Mesendoderm (in vitro differentiated cells): Measurements from ENCODE around the gene SLC6A17.

Experiments
- DNase-seq: peaks from one replicate; pipeline ENCODE4 v3.0.0; 2013
- H2AK5ac ChIP-seq: 2 replicates; pipeline ENCODE4 v1.6.1; 2013; ENCODE audit warnings: low read length, inconsistent platforms
- H2BK120ac ChIP-seq: 2 replicates; pipeline ENCODE4 v1.6.1; 2013; ENCODE audit warnings: low read depth, mild to moderate bottlenecking, low read length, moderate library complexity, mixed read lengths
- H2BK15ac ChIP-seq: replicated peaks from 2 replicates; pipeline ENCODE4 v1.6.1; 2013; ENCODE audit warnings: low read depth, mild to moderate bottlenecking, moderate library complexity
- H2BK5ac ChIP-seq: 2 replicates; pipeline ENCODE4 v1.6.1; 2013; ENCODE audit warnings: low read length, inconsistent platforms
- H3K18ac ChIP-seq: 2 replicates; pipeline ENCODE4 v1.6.1; 2013; ENCODE audit warnings: mild to moderate bottlenecking, low read length, mixed read lengths
- H3K23ac ChIP-seq: one replicate; pipeline ENCODE4 v1.6.1; 2013; ENCODE audit warnings: low read length
- H3K27ac ChIP-seq: 2 replicates; pipeline ENCODE4 v1.5.1; 2013; ENCODE audit warnings: low read depth, mild to moderate bottlenecking, inconsistent platforms, low read length, moderate library complexity
- H3K27me3 ChIP-seq: 2 replicates; pipeline ENCODE4 v1.6.1; 2013; ENCODE audit warnings: low read length, control low read depth, mild to moderate bottlenecking, inconsistent platforms; ENCODE audit not compliant: insufficient read depth, poor library complexity
- H3K36me3 ChIP-seq: 2 replicates; pipeline ENCODE4 v1.6.1; 2013; ENCODE audit warnings: low read length, inconsistent platforms; ENCODE audit not compliant: control insufficient read depth, insufficient read depth
- H3K4ac ChIP-seq: one replicate; pipeline ENCODE4 v1.6.1; 2013; ENCODE audit warnings: low read depth, mild to moderate bottlenecking, low read length, moderate library complexity
- H3K4me1 ChIP-seq: 2 replicates; pipeline ENCODE4 v1.6.1; 2013; ENCODE audit warnings: low read depth, low read length, inconsistent platforms; ENCODE audit not compliant: control insufficient read depth
- H3K4me2 ChIP-seq: 2 replicates; pipeline ENCODE4 v1.6.1; 2013; ENCODE audit warnings: low read length
- H3K4me3 ChIP-seq: 2 replicates; pipeline ENCODE4 v1.5.1; 2013; ENCODE audit warnings: mild to moderate bottlenecking, low read length
- H3K56ac ChIP-seq: one replicate; pipeline ENCODE4 v1.6.1; 2013; ENCODE audit warnings: low read length
- H3K79me1 ChIP-seq: 2 replicates; pipeline ENCODE4 v1.6.1; 2013; ENCODE audit warnings: low read length, inconsistent platforms
- H3K79me2 ChIP-seq: 2 replicates; pipeline ENCODE4 v1.6.1; 2013; ENCODE audit warnings: mild to moderate bottlenecking, low read length; ENCODE audit not compliant: control insufficient read depth, insufficient read depth
- H3K9ac ChIP-seq: 2 replicates; pipeline ENCODE4 v1.6.1; 2013; ENCODE audit warnings: low read length, inconsistent platforms
- H4K5ac ChIP-seq: one replicate; pipeline ENCODE4 v1.6.1; 2013; ENCODE audit warnings: low read length
- H4K8ac ChIP-seq: one replicate; pipeline ENCODE4 v1.6.1; 2013; ENCODE audit warnings: low read depth, mild to moderate bottlenecking, control low read depth, low read length, moderate library complexity
- WGBS: extraction: QIAGEN DNeasy Blood & Tissue Kit; methylation state at CpG from one replicate; pipeline ENCODE4 v1.1.7; 2013; ENCODE audit warnings: low lambda C conversion rate, missing lambda C conversion rate; ENCODE audit not compliant: insufficient coverage; ENCODE audit errors: extremely low coverage; 5-methylcytosine and 5-hydroxymethylcytosine counted together

The SLC6A17 gene

DNA sequence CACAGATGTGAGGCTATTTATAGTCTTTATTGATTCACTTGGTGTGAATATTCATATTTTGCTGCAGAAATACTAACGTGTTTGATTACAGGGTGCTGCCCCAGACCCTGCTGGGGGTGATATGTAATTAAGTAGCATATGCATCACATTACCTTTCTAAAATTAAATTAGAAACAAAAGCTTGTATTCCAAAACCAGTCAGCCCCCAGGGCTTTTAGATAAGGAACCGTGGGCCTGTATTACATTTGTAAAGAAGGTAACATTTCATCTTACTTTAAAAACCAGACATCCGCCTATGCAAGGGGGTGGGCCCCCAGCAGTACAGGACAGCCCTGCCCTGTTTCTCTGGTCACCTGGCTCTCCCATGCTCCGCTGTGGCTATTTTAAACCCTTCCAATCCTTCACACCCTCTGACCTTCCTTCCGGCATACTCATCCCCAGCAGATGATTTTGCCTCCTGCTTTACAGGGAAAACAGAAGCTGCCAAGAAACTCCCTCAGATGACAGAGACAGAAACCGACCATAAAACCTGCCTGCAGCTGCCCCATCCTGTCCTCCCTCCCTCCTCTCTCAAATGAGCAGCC lies 37.8 kb downstream of the SLC6A17 start:
- no peaks in the 10 kb centered on the region for H3K36me3 ChIP-seq
- H3K4me1 ChIP-seq, result no peaks in the 10 kb centered on the region
- no CpG with 5 or more reads among the region's 6 CpGs for WGBS
- H3K4ac ChIP-seq, result no peak overlapping the region
- H3K18ac ChIP-seq, result no peak overlapping the region
- no peaks in the 10 kb centered on the region for H3K27me3 ChIP-seq
- no peak overlapping the region for H4K8ac ChIP-seq
- no peak overlapping the region for H3K23ac ChIP-seq
- H2BK120ac ChIP-seq, result no peak overlapping the region
- H4K5ac ChIP-seq, result no peak overlapping the region
- H3K79me1 ChIP-seq, result no peaks in the 10 kb centered on the region
- H3K79me2 ChIP-seq, result no peaks in the 10 kb centered on the region
- no peak overlapping the region for H3K27ac ChIP-seq
- H3K9ac ChIP-seq, result no peak overlapping the region
- no peak overlapping the region for H3K56ac ChIP-seq
- H3K4me2 ChIP-seq, result no peak overlapping the region
- H2BK5ac ChIP-seq, result no peak overlapping the region
- no peak for DNase-seq
- H2BK15ac ChIP-seq, result no peak overlapping the region
- no peak overlapping the region for H2AK5ac ChIP-seq
- H3K4me3 ChIP-seq, result no peak overlapping the region

- no peak overlapping the region for H2BK5ac ChIP-seq
- H3K4ac ChIP-seq, result no peak overlapping the region
- no peaks in the 10 kb centered on the region for H3K27me3 ChIP-seq
- H4K5ac ChIP-seq, result no peak overlapping the region
- H2AK5ac ChIP-seq, result no peak overlapping the region
- H4K8ac ChIP-seq, result no peak overlapping the region
- H3K27ac ChIP-seq, result no peak overlapping the region
- H3K79me1 ChIP-seq, result no peaks in the 10 kb centered on the region
- no peak overlapping the region for H3K4me2 ChIP-seq
- no peak overlapping the region for H3K23ac ChIP-seq
- H3K79me2 ChIP-seq, result no peaks in the 10 kb centered on the region
- H3K56ac ChIP-seq, result no peak overlapping the region
- no peaks in the 10 kb centered on the region for H3K36me3 ChIP-seq
- H2BK15ac ChIP-seq, result no peak overlapping the region
- no peak overlapping the region for H3K9ac ChIP-seq
- no peak overlapping the region for H2BK120ac ChIP-seq
- WGBS, result no CpG with 5 or more reads among the region's 6 CpGs
- no peaks in the 10 kb centered on the region for H3K4me1 ChIP-seq
- no peak overlapping the region for H3K4me3 ChIP-seq
- DNase-seq, result no peak
- no peak overlapping the region for H3K18ac ChIP-seq
Measured at GRCh38 chr1:110189181-110189580, 38.9 kb downstream of the SLC6A17 start.

DNA sequence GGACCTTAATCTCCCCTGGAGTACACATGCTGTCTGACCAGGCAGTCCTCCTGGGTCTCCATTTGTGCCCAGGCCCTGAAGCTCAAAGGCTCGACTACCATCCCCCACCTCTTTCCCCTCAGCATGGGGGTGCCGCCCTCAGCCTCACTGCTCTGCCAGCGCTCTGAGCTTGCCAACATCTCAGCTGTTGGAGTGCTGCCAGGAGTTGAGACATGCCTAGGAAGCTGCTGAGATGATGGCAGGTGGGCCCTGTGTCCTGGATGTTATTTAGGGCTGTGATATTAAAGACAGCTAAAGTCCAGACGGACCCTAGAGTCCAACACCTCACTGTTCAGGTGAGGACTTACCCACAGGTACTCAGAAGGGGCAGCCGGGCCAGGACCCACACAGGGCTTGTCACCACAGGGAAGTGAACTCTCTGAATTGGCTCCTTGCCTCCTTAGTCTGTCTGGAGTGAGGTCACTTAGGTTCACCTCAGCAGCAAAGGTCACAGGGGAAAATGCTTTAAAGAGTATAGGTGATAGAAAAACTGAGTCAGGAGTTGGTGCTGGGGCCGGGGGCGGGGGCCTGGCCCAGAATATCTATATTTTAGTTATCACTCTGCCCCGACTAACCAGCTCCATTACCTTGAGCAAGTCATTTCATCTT lies 40.1 kb downstream of the SLC6A17 start:
- Histone ChIP-seq H3K56ac (no peak overlapping the region), H4K8ac (no peak overlapping the region), H3K36me3 (no peaks in the 10 kb centered on the region), H3K9ac (no peak overlapping the region), H2AK5ac (no peak overlapping the region), H2BK120ac (no peak overlapping the region), H3K79me2 (no peaks in the 10 kb centered on the region), H3K23ac (no peak overlapping the region), H4K5ac (no peak overlapping the region), H3K27ac (no peak overlapping the region), H3K79me1 (no peaks in the 10 kb centered on the region), H3K18ac (no peak overlapping the region), H2BK15ac (no peak overlapping the region), H3K4me2 (no peak overlapping the region), H3K4me3 (no peak overlapping the region), H3K4me1 (no peaks in the 10 kb centered on the region), H3K4ac (no peak overlapping the region), H2BK5ac (no peak overlapping the region), H3K27me3 (no peaks in the 10 kb centered on the region)
- no peak for DNase-seq
- WGBS, result no CpG with 5 or more reads among the region's 8 CpGs

DNA sequence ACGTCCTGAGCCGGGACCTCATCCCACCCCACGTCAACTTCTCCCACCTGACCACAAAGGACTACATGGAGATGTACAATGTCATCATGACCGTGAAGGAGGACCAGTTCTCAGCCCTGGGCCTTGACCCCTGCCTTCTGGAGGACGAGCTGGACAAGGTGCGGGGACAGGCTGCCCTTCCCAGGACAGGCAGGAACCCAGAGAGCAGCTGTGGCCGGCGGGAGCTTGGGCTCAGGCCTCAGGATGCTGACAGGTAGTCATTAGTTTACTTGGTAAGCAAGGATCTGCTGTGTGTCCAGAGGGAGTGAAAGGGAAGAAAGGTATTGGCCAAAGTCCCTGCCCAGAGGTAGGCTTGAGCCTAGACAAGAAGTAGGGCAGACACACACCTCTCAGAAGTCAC lies 42.2 kb downstream of the SLC6A17 start:
- H4K8ac ChIP-seq, result no peak overlapping the region
- H3K79me1 ChIP-seq, result no peaks in the 10 kb centered on the region
- H3K9ac ChIP-seq, result no peak overlapping the region
- H3K18ac ChIP-seq, result no peak overlapping the region
- no peak for DNase-seq
- no peaks in the 10 kb centered on the region for H3K36me3 ChIP-seq
- H3K4me2 ChIP-seq, result no peak overlapping the region
- H2AK5ac ChIP-seq, result no peak overlapping the region
- no peak overlapping the region for H3K27ac ChIP-seq
- no peak overlapping the region for H3K4me3 ChIP-seq
- no peak overlapping the region for H3K56ac ChIP-seq
- H3K23ac ChIP-seq, result no peak overlapping the region
- H4K5ac ChIP-seq, result no peak overlapping the region
- H2BK120ac ChIP-seq, result no peak overlapping the region
- no peaks in the 10 kb centered on the region for H3K79me2 ChIP-seq
- no peak overlapping the region for H2BK15ac ChIP-seq
- no peak overlapping the region for H3K4ac ChIP-seq
- no peaks in the 10 kb centered on the region for H3K27me3 ChIP-seq
- no peak overlapping the region for H2BK5ac ChIP-seq
- no peaks in the 10 kb centered on the region for H3K4me1 ChIP-seq
- no CpG with 5 or more reads among the region's 8 CpGs for WGBS

DNA sequence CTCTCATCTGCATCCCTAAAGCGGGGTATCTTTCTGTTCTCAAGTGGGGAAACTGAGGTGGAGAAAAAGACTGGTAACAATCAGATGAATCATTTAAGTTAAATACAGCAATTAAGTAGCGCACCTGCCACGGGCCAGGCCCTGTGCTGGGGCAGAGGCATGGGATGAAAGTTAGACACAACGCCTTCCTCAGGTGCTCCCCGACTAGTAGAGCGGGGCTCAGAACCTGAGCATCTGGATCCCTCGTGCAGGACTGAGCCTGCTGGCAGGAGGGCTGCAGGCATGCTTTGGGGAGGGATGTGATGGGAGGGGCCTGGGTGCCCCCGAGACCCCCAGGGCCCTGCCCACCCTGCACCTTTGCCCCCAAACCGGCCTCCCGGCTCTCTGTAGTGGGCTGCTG lies 44.9 kb downstream of the SLC6A17 start:
- no peak overlapping the region for H3K4me3 ChIP-seq
- H2BK5ac ChIP-seq, result no peak overlapping the region
- DNase-seq, result no peak
- H4K8ac ChIP-seq, result no peak overlapping the region
- no peak overlapping the region for H3K27ac ChIP-seq
- H4K5ac ChIP-seq, result no peak overlapping the region
- no peak overlapping the region for H2AK5ac ChIP-seq
- H3K36me3 ChIP-seq, result no peaks in the 10 kb centered on the region
- no peak overlapping the region for H3K23ac ChIP-seq
- H3K4ac ChIP-seq, result no peak overlapping the region
- H3K79me1 ChIP-seq, result no peaks in the 10 kb centered on the region
- H2BK120ac ChIP-seq, result no peak overlapping the region
- no peak overlapping the region for H3K4me2 ChIP-seq
- H3K18ac ChIP-seq, result no peak overlapping the region
- H3K79me2 ChIP-seq, result no peaks in the 10 kb centered on the region
- no peak overlapping the region for H2BK15ac ChIP-seq
- no peak overlapping the region for H3K56ac ChIP-seq
- WGBS, result no CpG with 5 or more reads among the region's 10 CpGs
- no peaks in the 10 kb centered on the region for H3K27me3 ChIP-seq
- H3K4me1 ChIP-seq, result no peaks in the 10 kb centered on the region
- no peak overlapping the region for H3K9ac ChIP-seq
